DND-41 (cell line): ENCODE data around the gene FAM171A1.

Experiments
- EZH2 ChIP-seq: IDR thresholded peaks from 3 replicates; pipeline ENCODE4 v1.6.1; 2012; ENCODE audit warnings: borderline replicate concordance, low read depth, mild to moderate bottlenecking, moderate library complexity, low read length, inconsistent platforms; ENCODE audit not compliant: severe bottlenecking
- TF ChIP-seq, protein P1 (sequence below): IDR thresholded peaks from 2 replicates; pipeline ENCODE4 v1.5.1; 2012; ENCODE audit warnings: borderline replicate concordance, low read length, moderate library complexity, mild to moderate bottlenecking; ENCODE audit not compliant: poor library complexity, severe bottlenecking; ENCODE audit errors: extremely low read depth

DNA sequence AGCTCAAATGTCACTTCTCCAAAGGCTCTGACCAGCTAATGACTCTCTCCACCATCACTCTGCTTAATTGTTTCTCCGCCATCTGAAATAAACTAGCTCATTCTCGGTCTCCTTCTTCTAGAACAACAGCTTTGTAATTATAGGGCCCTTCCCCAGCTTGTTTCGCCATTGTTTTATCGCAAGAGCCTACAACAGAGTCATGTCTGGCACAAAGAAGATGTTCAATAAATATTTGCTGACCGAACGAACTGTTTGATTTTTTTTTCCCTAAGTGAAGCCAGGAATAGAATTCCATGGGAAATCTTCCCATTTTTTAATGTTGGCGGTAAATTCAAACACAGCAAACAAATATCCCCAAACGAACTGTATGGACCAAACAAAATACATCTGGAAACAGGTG is 138.8 kb downstream of the FAM171A1 start:
- TF ChIP-seq, protein P1, sequence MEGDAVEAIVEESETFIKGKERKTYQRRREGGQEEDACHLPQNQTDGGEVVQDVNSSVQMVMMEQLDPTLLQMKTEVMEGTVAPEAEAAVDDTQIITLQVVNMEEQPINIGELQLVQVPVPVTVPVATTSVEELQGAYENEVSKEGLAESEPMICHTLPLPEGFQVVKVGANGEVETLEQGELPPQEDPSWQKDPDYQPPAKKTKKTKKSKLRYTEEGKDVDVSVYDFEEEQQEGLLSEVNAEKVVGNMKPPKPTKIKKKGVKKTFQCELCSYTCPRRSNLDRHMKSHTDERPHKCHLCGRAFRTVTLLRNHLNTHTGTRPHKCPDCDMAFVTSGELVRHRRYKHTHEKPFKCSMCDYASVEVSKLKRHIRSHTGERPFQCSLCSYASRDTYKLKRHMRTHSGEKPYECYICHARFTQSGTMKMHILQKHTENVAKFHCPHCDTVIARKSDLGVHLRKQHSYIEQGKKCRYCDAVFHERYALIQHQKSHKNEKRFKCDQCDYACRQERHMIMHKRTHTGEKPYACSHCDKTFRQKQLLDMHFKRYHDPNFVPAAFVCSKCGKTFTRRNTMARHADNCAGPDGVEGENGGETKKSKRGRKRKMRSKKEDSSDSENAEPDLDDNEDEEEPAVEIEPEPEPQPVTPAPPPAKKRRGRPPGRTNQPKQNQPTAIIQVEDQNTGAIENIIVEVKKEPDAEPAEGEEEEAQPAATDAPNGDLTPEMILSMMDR = no peak
- no peak for TF ChIP-seq EZH2
